Tibial artery (tissue), 4 donors: ENCODE results near the gene RAB3C.

Experiments
- DNase-seq, 2 donors: peaks; one replicate each; pipeline ENCODE4 v3.0.0-alpha.2; 2019
- H3K27ac ChIP-seq, 2 donors: fragments of 200-600 bp; sonication (generic) in 1 of 2; 1 replicate in 1 of 2; 2 replicates in 1 of 2; pipeline ENCODE4 v1.5.1; 2018 to 2019; ENCODE audit warnings: mild to moderate bottlenecking in 1 of 2
- H3K27me3 ChIP-seq, 2 donors: fragments of 200-600 bp; sonication (generic) in 1 of 2; one replicate each; pipeline versions ENCODE4 v1.5.1 to v1.6.0; 2016 to 2019
- H3K36me3 ChIP-seq, 3 donors: fragments of 200-600 bp; sonication (generic) in 2 of 3; one replicate each; pipeline ENCODE4 v1.5.1; 2016 to 2019; ENCODE audit warnings: mild to moderate bottlenecking in 2 of 3
- H3K4me1 ChIP-seq, 4 donors: fragments of 200-600 bp; sonication (generic) in 2 of 4; 1 replicate in 3 of 4; 2 replicates in 1 of 4; pipeline ENCODE4 v1.5.1; 2016 to 2019
- H3K4me3 ChIP-seq, 2 donors: fragments of 200-600 bp; sonication (generic) in 1 of 2; 1 replicate in 1 of 2; 2 replicates in 1 of 2; pipeline ENCODE4 v1.5.1; 2018 to 2019; ENCODE audit warnings: mild to moderate bottlenecking in 2 of 2
- H3K9me3 ChIP-seq, 3 donors: fragments of 200-600 bp; sonication (generic) in 1 of 3; one replicate each; pipeline ENCODE4 v1.5.1; 2016 to 2019
- intact Hi-C: fragments of 100-400 bp; cut with DNase I; formaldehyde crosslinking; loops from one replicate; pipeline ENCODE4 v1.15.0; 2023; ENCODE audit warnings: low total_unique reads
- TF ChIP-seq, protein P1 (sequence below), 2 experiments: fragments of 200-600 bp in 1 of 2; fragments of 450-650 bp in 1 of 2; IDR thresholded peaks; one replicate each; pipeline ENCODE4 v1.5.1; 2017 to 2019; ENCODE audit warnings: antibody characterized with exemption in 2 of 2, mild to moderate bottlenecking in 1 of 2, moderate library complexity in 1 of 2

Gene RAB3C

DNA sequence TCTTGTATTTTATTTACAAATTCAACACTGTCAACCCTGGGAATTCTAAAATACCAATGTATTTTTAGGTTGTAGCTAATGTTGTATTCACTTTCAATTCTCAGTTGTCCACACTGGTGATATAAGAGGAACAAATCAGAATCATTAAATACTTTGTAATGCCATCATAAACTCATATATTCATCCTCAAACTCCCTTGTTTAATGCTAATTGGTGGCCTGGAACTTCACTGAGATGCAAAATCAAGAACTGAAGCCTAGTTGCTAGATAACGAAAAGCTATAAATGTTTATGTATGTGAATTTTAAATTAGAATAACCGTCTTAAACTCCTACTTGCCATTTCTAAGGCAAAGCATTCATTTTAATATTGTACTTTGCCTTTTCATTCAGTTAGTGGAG, 274.7 kb downstream of the RAB3C start:
- TF ChIP-seq, protein P1, sequence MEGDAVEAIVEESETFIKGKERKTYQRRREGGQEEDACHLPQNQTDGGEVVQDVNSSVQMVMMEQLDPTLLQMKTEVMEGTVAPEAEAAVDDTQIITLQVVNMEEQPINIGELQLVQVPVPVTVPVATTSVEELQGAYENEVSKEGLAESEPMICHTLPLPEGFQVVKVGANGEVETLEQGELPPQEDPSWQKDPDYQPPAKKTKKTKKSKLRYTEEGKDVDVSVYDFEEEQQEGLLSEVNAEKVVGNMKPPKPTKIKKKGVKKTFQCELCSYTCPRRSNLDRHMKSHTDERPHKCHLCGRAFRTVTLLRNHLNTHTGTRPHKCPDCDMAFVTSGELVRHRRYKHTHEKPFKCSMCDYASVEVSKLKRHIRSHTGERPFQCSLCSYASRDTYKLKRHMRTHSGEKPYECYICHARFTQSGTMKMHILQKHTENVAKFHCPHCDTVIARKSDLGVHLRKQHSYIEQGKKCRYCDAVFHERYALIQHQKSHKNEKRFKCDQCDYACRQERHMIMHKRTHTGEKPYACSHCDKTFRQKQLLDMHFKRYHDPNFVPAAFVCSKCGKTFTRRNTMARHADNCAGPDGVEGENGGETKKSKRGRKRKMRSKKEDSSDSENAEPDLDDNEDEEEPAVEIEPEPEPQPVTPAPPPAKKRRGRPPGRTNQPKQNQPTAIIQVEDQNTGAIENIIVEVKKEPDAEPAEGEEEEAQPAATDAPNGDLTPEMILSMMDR (IDR thresholded peaks at IDR 0.05): no peak

DNA sequence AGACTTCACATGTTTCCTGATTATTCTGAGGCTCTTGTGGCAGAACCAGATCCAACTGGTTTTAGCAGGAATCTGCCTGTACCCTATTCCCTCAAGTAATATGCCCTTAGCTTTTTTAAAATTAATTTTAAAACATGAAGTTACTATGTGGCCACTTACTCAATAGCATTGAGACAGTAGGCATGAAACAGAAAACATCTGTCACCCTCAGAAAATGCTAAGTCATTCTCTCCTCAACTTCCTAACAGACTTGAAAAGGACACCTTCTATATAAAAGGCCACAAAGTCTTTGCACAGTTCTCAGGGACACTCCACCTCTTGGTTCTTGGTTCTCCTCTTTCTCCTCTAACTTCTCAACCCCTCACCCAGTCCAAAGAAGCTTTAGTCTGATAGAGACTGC, 277.8 kb downstream of the RAB3C start:
- intact Hi-C loops: no loop called here

More for the DNA sequence above, 274.7 kb downstream of the RAB3C start:
- no peak for DNase-seq
- H3K4me1 ChIP-seq: no peaks in the 10 kb centered on the region
- no peaks in the 10 kb centered on the region for H3K9me3 ChIP-seq
- intact Hi-C loops: no loop called here
- H3K36me3 ChIP-seq: no peaks in the 10 kb centered on the region
- no peak overlapping the region for H3K27ac ChIP-seq
- H3K27me3 ChIP-seq: no peaks in the 10 kb centered on the region
- no peak overlapping the region for H3K4me3 ChIP-seq

DNA sequence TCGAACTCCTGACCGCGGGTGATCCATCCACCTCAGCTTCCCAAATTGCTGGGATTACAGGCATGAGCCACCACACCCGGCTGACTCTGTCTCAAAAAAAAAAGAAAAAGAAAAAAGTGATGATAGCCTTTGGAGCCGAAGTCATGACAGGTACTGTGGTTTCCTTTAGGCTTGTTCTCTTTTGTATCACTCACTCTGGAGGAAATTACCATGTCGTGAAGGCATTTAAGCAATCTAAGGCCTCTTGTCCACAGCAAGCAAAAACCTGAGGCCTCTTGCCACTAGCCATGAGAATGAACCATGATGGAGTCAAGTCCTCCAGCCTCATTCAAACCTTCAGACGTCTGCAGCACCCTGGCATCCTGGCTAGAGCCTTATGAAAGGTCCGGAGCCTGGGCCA, 286.1 kb downstream of the RAB3C start:
- H3K9me3 ChIP-seq: no peaks in the 10 kb centered on the region
- DNase-seq: no peak
- no peaks in the 10 kb centered on the region for H3K36me3 ChIP-seq
- intact Hi-C loops: no loop called here
- H3K27me3 ChIP-seq: no peaks in the 10 kb centered on the region
- no peaks in the 10 kb centered on the region for H3K4me1 ChIP-seq
- TF ChIP-seq, protein P1 (IDR thresholded peaks at IDR 0.05): no peak
- no peak overlapping the region for H3K4me3 ChIP-seq
- no peak overlapping the region for H3K27ac ChIP-seq

More for the DNA sequence above, 277.8 kb downstream of the RAB3C start:
- H3K27ac ChIP-seq: no peak overlapping the region
- no peak for DNase-seq
- no peak overlapping the region for H3K4me3 ChIP-seq
- no peaks in the 10 kb centered on the region for H3K36me3 ChIP-seq
- no peaks in the 10 kb centered on the region for H3K27me3 ChIP-seq
- TF ChIP-seq, protein P1 (IDR thresholded peaks at IDR 0.05): no peak
- H3K4me1 ChIP-seq: no peaks in the 10 kb centered on the region
- H3K9me3 ChIP-seq: no peaks in the 10 kb centered on the region

DNA sequence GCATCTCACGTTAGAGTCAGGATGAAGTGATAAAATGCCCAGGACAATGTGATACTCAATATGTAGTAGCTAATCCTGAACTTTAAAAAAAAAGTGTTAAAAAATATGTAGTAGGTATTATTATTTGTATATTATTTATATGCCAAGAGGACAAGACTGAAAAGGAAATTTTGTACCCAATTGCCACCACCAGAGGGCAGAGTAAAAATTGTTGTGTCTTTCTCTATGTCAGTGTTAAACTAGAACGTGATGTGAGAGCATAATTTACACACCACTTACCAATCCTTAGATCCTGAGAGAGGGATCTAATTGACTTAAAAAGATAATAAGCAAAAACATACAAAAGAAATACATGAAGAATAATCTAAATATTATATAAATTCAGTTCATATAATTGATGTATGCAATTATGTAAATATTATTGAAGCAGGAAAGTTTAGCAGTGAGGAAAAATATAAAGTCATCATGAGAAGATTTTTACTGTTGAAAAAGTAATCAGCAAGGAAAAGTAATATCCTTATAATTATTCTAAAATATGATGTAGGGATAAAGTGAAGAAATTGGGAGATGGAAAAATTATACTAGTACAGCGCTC, 288.9 kb downstream of the RAB3C start:
- Histone ChIP-seq H3K4me3 (no peak overlapping the region), H3K27ac (no peak overlapping the region), H3K27me3 (no peaks in the 10 kb centered on the region), H3K9me3 (no peaks in the 10 kb centered on the region), H3K4me1 (no peaks in the 10 kb centered on the region), H3K36me3 (no peaks in the 10 kb centered on the region)
- no peak for DNase-seq
- TF ChIP-seq, protein P1 (IDR thresholded peaks at IDR 0.05): peak; percentile 27 to 53
- intact Hi-C loops: no loop called here

DNA sequence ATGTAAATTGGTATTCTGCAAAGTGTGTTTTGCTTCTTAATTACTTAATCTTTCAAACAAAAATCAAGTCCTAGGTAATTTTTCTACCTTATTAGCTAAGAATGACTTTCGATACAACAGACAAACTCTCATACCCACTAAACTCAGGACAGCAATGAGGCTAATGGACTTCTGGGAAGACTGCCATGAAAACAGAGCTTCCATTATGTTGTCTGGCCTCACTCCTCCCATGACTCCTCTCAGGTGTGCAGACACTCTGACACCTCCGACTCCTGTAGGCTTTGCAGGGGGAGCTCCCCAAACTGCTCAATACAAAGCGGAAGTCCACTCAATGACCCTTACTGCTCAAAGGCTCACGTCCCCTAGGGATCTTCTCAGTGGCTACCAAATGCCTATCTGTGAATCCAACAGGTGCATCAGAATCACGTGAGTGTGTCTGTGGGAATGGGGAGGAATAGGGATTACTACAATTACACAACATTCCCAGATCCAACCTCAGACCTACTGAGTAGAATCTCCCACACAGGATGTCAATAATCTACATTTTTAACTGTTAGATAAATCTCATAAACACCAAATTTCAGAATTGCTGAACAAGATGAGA, 289.9 kb downstream of the RAB3C start:
- TF ChIP-seq, protein P1 (IDR thresholded peaks at IDR 0.05): no peak

More for the DNA sequence above, 289.9 kb downstream of the RAB3C start:
- H3K4me1 ChIP-seq: no peaks in the 10 kb centered on the region
- intact Hi-C loops: no loop called here
- no peak for DNase-seq
- H3K9me3 ChIP-seq: no peaks in the 10 kb centered on the region
- H3K27ac ChIP-seq: no peak overlapping the region
- no peaks in the 10 kb centered on the region for H3K36me3 ChIP-seq
- no peak overlapping the region for H3K4me3 ChIP-seq
- H3K27me3 ChIP-seq: no peaks in the 10 kb centered on the region
